ENCODE data around the gene A2ML1. TPM values are rescaled to one million over a fixed set of nuclear protein-coding genes. Genes with fewer than 3 reads are reported as not detected.
"Not testable (repeated sequence)": the region's sequence is repeated elsewhere in the genome, so short reads cannot be mapped to it uniquely, and the experiment has no call there.

Gene A2ML1
- total RNA-seq, 1 donor from 2014 or later = not detected

- no peak overlapping the region for H3K4me3 Mint-ChIP-seq (ENCODE audit: unreplicated experiment)
- no peaks in the 10 kb centered on the region for H3K36me3 Mint-ChIP-seq (ENCODE audit: unreplicated experiment)
- DNase-seq = no peak
- H3K27me3 Mint-ChIP-seq (ENCODE audit: unreplicated experiment) = peaks cover 4% of the 10 kb centered on the region
- TF ChIP-seq CTCF (IDR thresholded peaks at IDR 0.05; ENCODE audit: partially characterized antibody, unreplicated experiment) = no peak
- H3K9me3 Mint-ChIP-seq (ENCODE audit: unreplicated experiment) = peaks cover 6% of the 10 kb centered on the region
- peaks cover 14% of the 10 kb centered on the region for H3K4me1 Mint-ChIP-seq (ENCODE audit: low read depth, unreplicated experiment)
- H3K27ac Mint-ChIP-seq (ENCODE audit: unreplicated experiment) = no peak overlapping the region
Observed at GRCh38 chr12:8909752-8910151, 87.3 kb downstream of the A2ML1 start.

- no peaks in the 10 kb centered on the region for H3K36me3 Mint-ChIP-seq (ENCODE audit: unreplicated experiment)
- DNase-seq = no peak
- H3K4me3 Mint-ChIP-seq (ENCODE audit: unreplicated experiment) = no peak overlapping the region
- no peak for TF ChIP-seq CTCF (IDR thresholded peaks at IDR 0.05; ENCODE audit: partially characterized antibody, unreplicated experiment)
- H3K27me3 Mint-ChIP-seq (ENCODE audit: unreplicated experiment) = peaks cover 4% of the 10 kb centered on the region
- H3K27ac Mint-ChIP-seq (ENCODE audit: unreplicated experiment) = no peak overlapping the region
- H3K9me3 Mint-ChIP-seq (ENCODE audit: unreplicated experiment) = peaks cover 6% of the 10 kb centered on the region
- H3K4me1 Mint-ChIP-seq (ENCODE audit: low read depth, unreplicated experiment) = peaks cover 13% of the 10 kb centered on the region
Observed at GRCh38 chr12:8911606-8912268, 89.3 kb downstream of the A2ML1 start.

GRCh38 chr12:8912914-8913313, 90.5 kb downstream of the A2ML1 start:
- peaks cover 13% of the 10 kb centered on the region for H3K4me1 Mint-ChIP-seq (ENCODE audit: low read depth, unreplicated experiment)
- peaks cover 4% of the 10 kb centered on the region for H3K9me3 Mint-ChIP-seq (ENCODE audit: unreplicated experiment)
- H3K4me3 Mint-ChIP-seq (ENCODE audit: unreplicated experiment) = peak overlapping the region; percentile 97
- no peak for DNase-seq
- peak overlapping the region; percentile 97 for H3K27ac Mint-ChIP-seq (ENCODE audit: unreplicated experiment)
- H3K36me3 Mint-ChIP-seq (ENCODE audit: unreplicated experiment) = no peaks in the 10 kb centered on the region
- TF ChIP-seq CTCF (IDR thresholded peaks at IDR 0.05; ENCODE audit: partially characterized antibody, unreplicated experiment) = peak; percentile 32
- H3K27me3 Mint-ChIP-seq (ENCODE audit: unreplicated experiment) = peaks cover 4% of the 10 kb centered on the region

- Mint-ChIP-seq H3K9me3 (ENCODE audit: unreplicated experiment) (peaks cover 4% of the 10 kb centered on the region), H3K4me1 (ENCODE audit: low read depth, unreplicated experiment) (peaks cover 13% of the 10 kb centered on the region), H3K4me3 (ENCODE audit: unreplicated experiment) (peak overlapping the region; percentile 97), H3K36me3 (ENCODE audit: unreplicated experiment) (no peaks in the 10 kb centered on the region), H3K27ac (ENCODE audit: unreplicated experiment) (peak overlapping the region; percentile 97), H3K27me3 (ENCODE audit: unreplicated experiment) (peaks cover 4% of the 10 kb centered on the region)
- TF ChIP-seq CTCF (IDR thresholded peaks at IDR 0.05; ENCODE audit: partially characterized antibody, unreplicated experiment) = no peak
- DNase-seq = no peak
Observed at GRCh38 chr12:8913702-8914032, 91.2 kb downstream of the A2ML1 start.

GRCh38 chr12:8914033-8914715, 91.8 kb downstream of the A2ML1 start, which contains the start of gene PHC1:
PHC1 (plus strand) TSS chr12:8914509; CDS start chr12:8917678, 3,169 bp downstream.
- Mint-ChIP-seq H3K4me1 (ENCODE audit: low read depth, unreplicated experiment) (peaks cover 13% of the 10 kb centered on the region), H3K27ac (ENCODE audit: unreplicated experiment) (peak within 1 kb of the TSS; percentile 97)
- not testable (repeated sequence) for H3K27me3 Mint-ChIP-seq (ENCODE audit: unreplicated experiment)

More at GRCh38 chr12:8914033-8914715, 91.8 kb downstream of the A2ML1 start, which contains the start of gene PHC1:
- not testable (repeated sequence) for H3K9me3 Mint-ChIP-seq (ENCODE audit: unreplicated experiment); H3K36me3 Mint-ChIP-seq (ENCODE audit: unreplicated experiment)
- DNase-seq = peak; percentile 88
- H3K4me3 Mint-ChIP-seq (ENCODE audit: unreplicated experiment) = peak within 1 kb of the TSS; percentile 97
